T1000 (cell line): ENCODE measurements around the gene SLC2A13.
"Not testable (repeated sequence)": the region's sequence is repeated elsewhere in the genome, so short reads cannot be mapped to it uniquely, and the experiment has no call there.

Source experiments
- DNase-seq: peaks from one replicate; lab custom pipeline; 2025; ENCODE audit warnings: mixed read lengths; lab: John Stamatoyannopoulos, UW

The SLC2A13 gene

DNA sequence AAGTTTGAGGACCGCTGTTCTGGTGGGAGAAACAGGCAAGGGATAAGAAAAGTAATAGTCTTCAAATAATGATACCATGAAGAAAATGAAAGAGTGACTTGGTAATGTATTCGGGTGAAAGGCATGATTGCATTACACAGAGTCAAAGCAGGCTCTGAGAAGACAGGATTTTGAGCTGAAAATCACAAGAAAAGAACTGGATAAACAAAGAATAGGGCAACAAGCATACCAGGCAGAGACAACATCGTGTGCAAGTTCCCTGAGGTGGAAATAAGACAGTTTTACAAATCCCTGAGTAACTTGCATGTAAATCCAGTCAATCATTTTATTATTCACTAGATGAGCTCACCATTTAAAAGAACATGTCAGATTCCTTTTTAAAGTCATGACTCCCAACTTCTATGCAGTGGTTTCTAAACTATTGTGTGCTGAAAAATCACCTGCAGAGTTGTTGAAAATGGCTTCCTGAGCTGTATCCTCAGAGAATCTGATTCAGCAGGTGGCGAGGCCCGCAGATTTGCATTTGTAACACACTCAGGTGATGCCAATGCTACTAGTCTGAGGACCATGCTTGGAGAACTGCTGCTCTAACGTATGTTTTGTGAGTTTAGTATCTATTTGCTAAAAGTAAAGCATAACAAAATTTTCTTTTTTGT lies 353.3 kb downstream of the SLC2A13 start:
- DNase-seq, result no peak

DNA sequence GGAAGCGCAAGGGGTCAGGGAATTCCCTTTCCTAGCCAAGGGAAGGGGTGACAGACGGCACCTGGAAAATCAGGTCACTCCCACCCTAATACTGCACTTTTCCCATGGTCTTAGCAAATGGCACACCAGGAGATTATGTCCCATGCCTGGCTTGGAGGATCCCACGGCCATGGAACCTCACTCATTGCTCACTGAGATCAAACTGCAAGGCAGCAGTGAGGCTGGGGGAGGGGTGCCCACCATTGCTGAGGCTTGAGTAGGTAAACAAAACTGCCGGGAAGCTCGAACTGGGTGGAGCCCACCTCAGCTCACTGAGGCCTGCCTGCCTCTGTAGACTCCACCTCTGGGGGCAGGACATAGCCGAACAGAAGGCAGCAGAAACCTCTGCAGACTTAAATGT lies 359.7 kb downstream of the SLC2A13 start:
- not testable (repeated sequence) for DNase-seq

DNA sequence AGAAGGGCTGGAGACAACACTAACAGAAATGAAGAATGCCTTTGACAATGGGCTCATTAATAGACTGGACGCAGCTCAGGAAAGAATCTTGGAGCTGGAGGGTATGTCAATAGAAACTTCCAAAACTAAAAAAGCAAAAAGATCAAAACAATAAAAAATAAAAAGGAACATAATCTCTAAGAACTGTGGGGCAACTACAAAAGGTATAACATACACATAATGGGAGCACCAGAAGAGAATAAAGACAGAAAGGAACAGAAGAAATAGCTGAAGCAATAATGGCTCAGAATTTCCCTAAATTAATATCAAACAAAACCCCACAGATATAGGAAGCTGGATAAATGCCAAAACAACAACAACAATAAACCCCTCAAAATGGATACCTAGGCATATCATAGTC lies 362.2 kb downstream of the SLC2A13 start:
- DNase-seq, result no peak

DNA sequence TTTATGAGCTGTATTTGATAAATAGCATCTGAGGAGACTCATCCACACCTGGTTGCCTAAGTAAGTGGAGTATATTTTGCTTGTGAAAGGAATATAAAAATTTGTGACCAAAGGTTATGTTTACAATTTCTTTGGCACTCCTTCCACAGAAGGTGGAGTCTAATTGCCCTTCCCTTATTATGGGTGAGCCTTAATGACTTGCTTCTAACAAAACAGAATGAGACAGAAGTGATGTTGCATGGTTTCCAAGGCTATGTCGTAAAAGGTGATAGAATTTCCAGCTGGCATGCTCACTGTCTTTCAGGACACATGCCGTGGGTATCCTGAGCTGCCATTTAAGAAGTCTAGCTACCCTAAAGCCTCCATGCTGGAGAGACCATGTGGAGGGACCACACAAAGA lies 369.5 kb downstream of the SLC2A13 start:
- no peak for DNase-seq

GRCh38 chr12:39723831-39724230 lies 382.1 kb downstream of the SLC2A13 start:
- DNase-seq, result peak; percentile 59

DNA sequence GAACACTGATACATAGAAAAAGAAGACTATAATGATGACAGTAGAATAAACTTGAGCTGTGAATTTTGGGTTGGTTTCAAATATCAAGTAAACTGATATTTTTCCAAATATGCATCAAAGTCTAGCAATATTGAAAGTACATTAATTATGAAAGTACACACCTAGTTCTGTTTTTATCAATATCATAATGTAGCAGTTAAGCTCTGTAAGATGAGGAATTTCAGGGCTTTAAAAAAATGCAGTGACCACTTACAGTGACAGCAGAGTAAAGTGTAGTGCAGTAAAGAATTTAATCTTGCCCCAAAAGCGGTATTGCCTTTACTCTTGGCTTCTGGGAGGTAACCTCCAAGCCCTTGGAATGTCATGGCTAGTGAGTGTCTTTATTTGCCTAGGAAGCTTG lies 383.4 kb downstream of the SLC2A13 start:
- DNase-seq, result no peak

DNA sequence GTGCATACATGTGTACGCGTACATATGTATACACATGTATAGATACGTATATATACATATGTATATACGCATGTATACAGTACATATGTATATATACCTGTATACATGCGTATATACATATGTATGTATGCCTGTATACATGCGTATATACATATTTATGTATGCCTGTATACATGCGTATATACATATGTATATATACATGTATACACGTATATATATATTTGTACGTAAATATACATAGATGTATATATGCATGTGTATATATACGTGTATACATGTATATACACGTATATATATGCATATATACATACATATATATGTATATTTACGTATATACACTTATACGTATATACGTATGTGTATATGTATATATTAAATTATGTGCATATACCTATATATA lies 392.3 kb downstream of the SLC2A13 start:
- no peak for DNase-seq

DNA sequence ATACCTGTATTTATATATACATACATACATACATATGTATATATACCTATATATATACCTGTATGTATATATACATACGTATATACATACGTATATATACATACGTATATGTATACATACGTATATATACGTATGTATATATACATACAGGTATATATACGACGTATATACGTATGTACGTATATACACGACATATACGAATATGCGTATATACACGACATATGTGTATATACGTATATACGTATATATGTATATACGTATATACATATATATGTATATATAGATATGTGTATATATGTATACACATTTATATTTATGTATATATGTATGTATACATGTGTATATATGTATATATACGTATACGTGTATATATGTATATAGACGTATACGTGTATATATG lies 393.5 kb downstream of the SLC2A13 start:
- DNase-seq, result no peak
